HG03103 (cell line): Measurements from ENCODE around the gene UCK2.

Experiments
- ATAC-seq: cut with Tn5 transposase; IDR thresholded peaks from one replicate; pipeline ENCODE4 v1.9.1; 2021; ENCODE audit warnings: low read depth; ENCODE audit not compliant: unreplicated experiment

UCK2 gene

GRCh38 chr1:165833358-165833757 is 5.9 kb downstream of the UCK2 start:
- no peak for ATAC-seq

- no peak for ATAC-seq
These were observed 6.8 kb downstream of the UCK2 start for GRCh38 chr1:165834229-165834628.

- ATAC-seq, result no peak
These were observed 7.5 kb downstream of the UCK2 start for GRCh38 chr1:165834881-165835280.

GRCh38 chr1:165836664-165837482 is 9.5 kb downstream of the UCK2 start:
- ATAC-seq, result no peak

- no peak for ATAC-seq
These were observed 10.5 kb downstream of the UCK2 start for GRCh38 chr1:165837838-165838364.

GRCh38 chr1:165840423-165840822 is 13.0 kb downstream of the UCK2 start:
- ATAC-seq, result no peak

GRCh38 chr1:165841582-165842017 is 14.2 kb downstream of the UCK2 start:
- peak; percentile 58 for ATAC-seq

GRCh38 chr1:165842023-165842670 is 14.7 kb downstream of the UCK2 start:
- no peak for ATAC-seq

GRCh38 chr1:165842671-165843129 is 15.3 kb downstream of the UCK2 start:
- ATAC-seq, result peak; percentile 39

- no peak for ATAC-seq
These were observed 15.9 kb downstream of the UCK2 start for GRCh38 chr1:165843304-165843703.

GRCh38 chr1:165844114-165844798 is 16.8 kb downstream of the UCK2 start:
- ATAC-seq, result no peak

- ATAC-seq, result no peak
These were observed 17.5 kb downstream of the UCK2 start for GRCh38 chr1:165844933-165845332.

GRCh38 chr1:165845569-165845968 is 18.2 kb downstream of the UCK2 start:
- no peak for ATAC-seq

GRCh38 chr1:165845992-165846748 is 18.8 kb downstream of the UCK2 start:
- no peak for ATAC-seq

GRCh38 chr1:165847486-165847885 is 20.1 kb downstream of the UCK2 start:
- no peak for ATAC-seq

- no peak for ATAC-seq
These were observed 22.1 kb downstream of the UCK2 start for GRCh38 chr1:165849353-165850133.

- ATAC-seq, result no peak
These were observed 23.7 kb downstream of the UCK2 start for GRCh38 chr1:165851034-165851658.

- no peak for ATAC-seq
These were observed 25.5 kb downstream of the UCK2 start for GRCh38 chr1:165852871-165853270.

- ATAC-seq, result no peak
These were observed 26.2 kb downstream of the UCK2 start for GRCh38 chr1:165853528-165854075.
